Esophagus muscularis mucosa (tissue), 3 donors: ENCODE measurements around the gene PHGDH.
"Not testable (repeated sequence)": the region's sequence is repeated elsewhere in the genome, so short reads cannot be mapped to it uniquely, and the experiment has no call there.

ENCODE experiments used
- CTCF ChIP-seq, 3 experiments: fragments of 200-600 bp in 2 of 3; fragments of 450-650 bp in 1 of 3; sonication (generic) in 2 of 3; IDR thresholded peaks; one replicate each; pipeline ENCODE4 v1.5.1; 2017 to 2019; ENCODE audit warnings: antibody characterized with exemption in 3 of 3, mild to moderate bottlenecking in 2 of 3, moderate library complexity in 1 of 3
- POLR2AphosphoS5 ChIP-seq, 2 donors: sonication (generic); formaldehyde crosslinking; IDR thresholded peaks; one replicate each; pipeline ENCODE4 v1.6.1; 2017; ENCODE audit warnings: antibody characterized with exemption in 2 of 2

GRCh38 chr1:119786046-119786445 is 74.3 kb downstream of the PHGDH start:
- not testable (repeated sequence) for TF ChIP-seq POLR2AphosphoS5, CTCF (IDR thresholded peaks at IDR 0.05)
